GM23338 (cell line): ENCODE measurements around the gene POR.

Source experiments
- EZH2 ChIP-seq: fragments of 200-600 bp; sonication (generic); IDR thresholded peaks from one replicate; pipeline ENCODE4 v1.8.0; 2017; ENCODE audit warnings: antibody characterized with exemption, mild to moderate bottlenecking, low read depth; ENCODE audit not compliant: unreplicated experiment
- EZH2phosphoT487 ChIP-seq: fragments of 200-600 bp; sonication (generic); IDR thresholded peaks from one replicate; pipeline ENCODE4 v1.8.1; 2018; ENCODE audit warnings: antibody characterized with exemption; ENCODE audit not compliant: unreplicated experiment
- JUNB ChIP-seq: IDR thresholded peaks from one replicate; pipeline ENCODE4 v1.6.1; 2016; ENCODE audit warnings: antibody characterized with exemption; ENCODE audit not compliant: unreplicated experiment
- NANOG ChIP-seq: IDR thresholded peaks from 2 replicates; pipeline ENCODE4 v1.6.1; 2016; ENCODE audit warnings: antibody characterized with exemption, borderline replicate concordance
- POLR2AphosphoS5 ChIP-seq: IDR thresholded peaks from 2 replicates; pipeline ENCODE4 v1.6.1; 2016; ENCODE audit warnings: antibody characterized with exemption, low read depth
- ZNF331 ChIP-seq: fragments of 250-450 bp; sonication (Bioruptor Pico); IDR thresholded peaks from 2 replicates; pipeline ENCODE4 v1.5.0; 2020; ENCODE audit warnings: low read depth, mild to moderate bottlenecking, moderate library complexity
- TF ChIP-seq, protein P1 (sequence below): IDR thresholded peaks from one replicate; pipeline ENCODE4 v1.6.1; 2018; ENCODE audit warnings: antibody characterized with exemption; ENCODE audit not compliant: unreplicated experiment
- TF ChIP-seq, protein P2 (sequence below), 2 experiments: fragments of 200-600 bp in 1 of 2; sonication (generic) in 1 of 2; conservative IDR thresholded peaks; 2 replicates each; pipeline versions ENCODE4 v1.5.1 to v1.6.1; 2016 to 2017; ENCODE audit warnings: antibody characterized with exemption in 2 of 2, low read depth in 2 of 2, mild to moderate bottlenecking in 2 of 2, moderate library complexity in 1 of 2
- TF ChIP-seq, protein P3 (sequence below): fragments of 250-450 bp; sonication (Bioruptor Pico); IDR thresholded peaks from 2 replicates; pipeline ENCODE4 v1.5.0; 2020; ENCODE audit warnings: mild to moderate bottlenecking, moderate library complexity
- TF ChIP-seq, protein P4 (sequence below): IDR thresholded peaks from 2 replicates; pipeline ENCODE4 v1.6.1; 2016; ENCODE audit warnings: antibody characterized with exemption

DNA sequence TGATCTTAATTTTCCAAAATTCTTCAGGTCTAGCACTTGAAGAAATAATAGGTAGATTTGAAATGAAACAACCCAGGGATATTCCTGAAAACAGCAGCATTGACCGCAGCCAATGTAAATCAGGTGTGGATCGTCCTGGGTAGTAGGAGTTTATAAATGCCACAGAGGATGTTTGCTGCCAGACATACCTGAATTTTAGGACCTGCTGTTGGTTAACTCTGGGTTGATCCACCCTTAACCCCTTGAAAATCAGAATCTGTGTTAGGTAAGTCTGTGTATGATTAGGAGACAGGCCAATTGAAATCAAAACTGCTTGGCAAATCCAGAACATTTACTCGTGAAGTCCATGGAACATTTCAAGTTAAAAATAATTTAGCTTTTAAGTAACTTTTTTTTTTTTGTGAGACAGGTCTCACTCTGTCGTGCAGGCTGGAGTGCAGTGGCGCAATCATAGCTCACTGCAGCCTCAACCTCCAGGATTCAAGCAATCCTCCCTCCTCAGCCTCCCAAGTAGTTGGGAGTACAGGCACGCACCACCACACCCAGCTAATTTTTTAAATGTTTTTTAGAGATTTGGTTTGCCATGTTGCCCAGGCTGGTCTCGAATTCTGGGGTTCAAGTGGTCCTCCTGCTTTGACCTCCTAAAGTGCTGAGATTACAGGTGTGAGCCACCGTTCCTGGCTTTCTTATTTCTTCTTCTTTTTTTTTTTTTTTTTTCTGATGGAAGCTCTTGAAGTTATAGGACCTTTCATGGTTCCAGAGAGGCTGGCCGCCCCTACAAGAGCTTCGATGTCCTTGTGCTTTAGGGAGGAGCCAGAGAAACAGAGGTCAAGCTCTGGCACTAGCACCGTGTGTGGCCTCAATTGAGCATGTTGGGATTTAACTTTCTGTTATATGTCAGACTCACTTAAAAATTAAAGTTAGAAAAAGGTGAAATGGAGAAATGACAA lies 2.0 kb downstream of the POR start:
- TF ChIP-seq, protein P1, sequence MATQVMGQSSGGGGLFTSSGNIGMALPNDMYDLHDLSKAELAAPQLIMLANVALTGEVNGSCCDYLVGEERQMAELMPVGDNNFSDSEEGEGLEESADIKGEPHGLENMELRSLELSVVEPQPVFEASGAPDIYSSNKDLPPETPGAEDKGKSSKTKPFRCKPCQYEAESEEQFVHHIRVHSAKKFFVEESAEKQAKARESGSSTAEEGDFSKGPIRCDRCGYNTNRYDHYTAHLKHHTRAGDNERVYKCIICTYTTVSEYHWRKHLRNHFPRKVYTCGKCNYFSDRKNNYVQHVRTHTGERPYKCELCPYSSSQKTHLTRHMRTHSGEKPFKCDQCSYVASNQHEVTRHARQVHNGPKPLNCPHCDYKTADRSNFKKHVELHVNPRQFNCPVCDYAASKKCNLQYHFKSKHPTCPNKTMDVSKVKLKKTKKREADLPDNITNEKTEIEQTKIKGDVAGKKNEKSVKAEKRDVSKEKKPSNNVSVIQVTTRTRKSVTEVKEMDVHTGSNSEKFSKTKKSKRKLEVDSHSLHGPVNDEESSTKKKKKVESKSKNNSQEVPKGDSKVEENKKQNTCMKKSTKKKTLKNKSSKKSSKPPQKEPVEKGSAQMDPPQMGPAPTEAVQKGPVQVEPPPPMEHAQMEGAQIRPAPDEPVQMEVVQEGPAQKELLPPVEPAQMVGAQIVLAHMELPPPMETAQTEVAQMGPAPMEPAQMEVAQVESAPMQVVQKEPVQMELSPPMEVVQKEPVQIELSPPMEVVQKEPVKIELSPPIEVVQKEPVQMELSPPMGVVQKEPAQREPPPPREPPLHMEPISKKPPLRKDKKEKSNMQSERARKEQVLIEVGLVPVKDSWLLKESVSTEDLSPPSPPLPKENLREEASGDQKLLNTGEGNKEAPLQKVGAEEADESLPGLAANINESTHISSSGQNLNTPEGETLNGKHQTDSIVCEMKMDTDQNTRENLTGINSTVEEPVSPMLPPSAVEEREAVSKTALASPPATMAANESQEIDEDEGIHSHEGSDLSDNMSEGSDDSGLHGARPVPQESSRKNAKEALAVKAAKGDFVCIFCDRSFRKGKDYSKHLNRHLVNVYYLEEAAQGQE = no peak
- TF ChIP-seq, protein P2, sequence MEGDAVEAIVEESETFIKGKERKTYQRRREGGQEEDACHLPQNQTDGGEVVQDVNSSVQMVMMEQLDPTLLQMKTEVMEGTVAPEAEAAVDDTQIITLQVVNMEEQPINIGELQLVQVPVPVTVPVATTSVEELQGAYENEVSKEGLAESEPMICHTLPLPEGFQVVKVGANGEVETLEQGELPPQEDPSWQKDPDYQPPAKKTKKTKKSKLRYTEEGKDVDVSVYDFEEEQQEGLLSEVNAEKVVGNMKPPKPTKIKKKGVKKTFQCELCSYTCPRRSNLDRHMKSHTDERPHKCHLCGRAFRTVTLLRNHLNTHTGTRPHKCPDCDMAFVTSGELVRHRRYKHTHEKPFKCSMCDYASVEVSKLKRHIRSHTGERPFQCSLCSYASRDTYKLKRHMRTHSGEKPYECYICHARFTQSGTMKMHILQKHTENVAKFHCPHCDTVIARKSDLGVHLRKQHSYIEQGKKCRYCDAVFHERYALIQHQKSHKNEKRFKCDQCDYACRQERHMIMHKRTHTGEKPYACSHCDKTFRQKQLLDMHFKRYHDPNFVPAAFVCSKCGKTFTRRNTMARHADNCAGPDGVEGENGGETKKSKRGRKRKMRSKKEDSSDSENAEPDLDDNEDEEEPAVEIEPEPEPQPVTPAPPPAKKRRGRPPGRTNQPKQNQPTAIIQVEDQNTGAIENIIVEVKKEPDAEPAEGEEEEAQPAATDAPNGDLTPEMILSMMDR (conservative IDR thresholded peaks at IDR 0.05; ENCODE audit: low read depth in 2 of 2) = no peak
- TF ChIP-seq POLR2AphosphoS5 = no peak
- no peak for TF ChIP-seq EZH2
- TF ChIP-seq, protein P3, sequence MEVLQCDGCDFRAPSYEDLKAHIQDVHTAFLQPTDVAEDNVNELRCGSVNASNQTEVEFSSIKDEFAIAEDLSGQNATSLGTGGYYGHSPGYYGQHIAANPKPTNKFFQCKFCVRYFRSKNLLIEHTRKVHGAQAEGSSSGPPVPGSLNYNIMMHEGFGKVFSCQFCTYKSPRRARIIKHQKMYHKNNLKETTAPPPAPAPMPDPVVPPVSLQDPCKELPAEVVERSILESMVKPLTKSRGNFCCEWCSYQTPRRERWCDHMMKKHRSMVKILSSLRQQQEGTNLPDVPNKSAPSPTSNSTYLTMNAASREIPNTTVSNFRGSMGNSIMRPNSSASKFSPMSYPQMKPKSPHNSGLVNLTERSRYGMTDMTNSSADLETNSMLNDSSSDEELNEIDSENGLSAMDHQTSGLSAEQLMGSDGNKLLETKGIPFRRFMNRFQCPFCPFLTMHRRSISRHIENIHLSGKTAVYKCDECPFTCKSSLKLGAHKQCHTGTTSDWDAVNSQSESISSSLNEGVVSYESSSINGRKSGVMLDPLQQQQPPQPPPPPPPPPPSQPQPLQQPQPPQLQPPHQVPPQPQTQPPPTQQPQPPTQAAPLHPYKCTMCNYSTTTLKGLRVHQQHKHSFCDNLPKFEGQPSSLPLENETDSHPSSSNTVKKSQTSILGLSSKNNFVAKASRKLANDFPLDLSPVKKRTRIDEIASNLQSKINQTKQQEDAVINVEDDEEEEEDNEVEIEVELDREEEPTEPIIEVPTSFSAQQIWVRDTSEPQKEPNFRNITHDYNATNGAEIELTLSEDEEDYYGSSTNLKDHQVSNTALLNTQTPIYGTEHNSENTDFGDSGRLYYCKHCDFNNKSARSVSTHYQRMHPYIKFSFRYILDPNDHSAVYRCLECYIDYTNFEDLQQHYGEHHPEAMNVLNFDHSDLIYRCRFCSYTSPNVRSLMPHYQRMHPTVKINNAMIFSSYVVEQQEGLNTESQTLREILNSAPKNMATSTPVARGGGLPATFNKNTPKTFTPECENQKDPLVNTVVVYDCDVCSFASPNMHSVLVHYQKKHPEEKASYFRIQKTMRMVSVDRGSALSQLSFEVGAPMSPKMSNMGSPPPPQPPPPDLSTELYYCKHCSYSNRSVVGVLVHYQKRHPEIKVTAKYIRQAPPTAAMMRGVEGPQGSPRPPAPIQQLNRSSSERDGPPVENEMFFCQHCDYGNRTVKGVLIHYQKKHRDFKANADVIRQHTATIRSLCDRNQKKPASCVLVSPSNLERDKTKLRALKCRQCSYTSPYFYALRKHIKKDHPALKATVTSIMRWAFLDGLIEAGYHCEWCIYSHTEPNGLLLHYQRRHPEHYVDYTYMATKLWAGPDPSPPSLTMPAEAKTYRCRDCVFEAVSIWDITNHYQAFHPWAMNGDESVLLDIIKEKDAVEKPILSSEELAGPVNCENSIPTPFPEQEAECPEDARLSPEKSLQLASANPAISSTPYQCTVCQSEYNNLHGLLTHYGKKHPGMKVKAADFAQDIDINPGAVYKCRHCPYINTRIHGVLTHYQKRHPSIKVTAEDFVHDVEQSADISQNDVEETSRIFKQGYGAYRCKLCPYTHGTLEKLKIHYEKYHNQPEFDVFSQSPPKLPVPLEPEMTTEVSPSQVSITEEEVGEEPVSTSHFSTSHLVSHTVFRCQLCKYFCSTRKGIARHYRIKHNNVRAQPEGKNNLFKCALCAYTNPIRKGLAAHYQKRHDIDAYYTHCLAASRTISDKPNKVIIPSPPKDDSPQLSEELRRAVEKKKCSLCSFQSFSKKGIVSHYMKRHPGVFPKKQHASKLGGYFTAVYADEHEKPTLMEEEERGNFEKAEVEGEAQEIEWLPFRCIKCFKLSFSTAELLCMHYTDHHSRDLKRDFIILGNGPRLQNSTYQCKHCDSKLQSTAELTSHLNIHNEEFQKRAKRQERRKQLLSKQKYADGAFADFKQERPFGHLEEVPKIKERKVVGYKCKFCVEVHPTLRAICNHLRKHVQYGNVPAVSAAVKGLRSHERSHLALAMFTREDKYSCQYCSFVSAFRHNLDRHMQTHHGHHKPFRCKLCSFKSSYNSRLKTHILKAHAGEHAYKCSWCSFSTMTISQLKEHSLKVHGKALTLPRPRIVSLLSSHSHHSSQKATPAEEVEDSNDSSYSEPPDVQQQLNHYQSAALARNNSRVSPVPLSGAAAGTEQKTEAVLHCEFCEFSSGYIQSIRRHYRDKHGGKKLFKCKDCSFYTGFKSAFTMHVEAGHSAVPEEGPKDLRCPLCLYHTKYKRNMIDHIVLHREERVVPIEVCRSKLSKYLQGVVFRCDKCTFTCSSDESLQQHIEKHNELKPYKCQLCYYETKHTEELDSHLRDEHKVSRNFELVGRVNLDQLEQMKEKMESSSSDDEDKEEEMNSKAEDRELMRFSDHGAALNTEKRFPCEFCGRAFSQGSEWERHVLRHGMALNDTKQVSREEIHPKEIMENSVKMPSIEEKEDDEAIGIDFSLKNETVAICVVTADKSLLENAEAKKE (CRISPR knock-in tag) = no peak
- no peak for TF ChIP-seq NANOG
- TF ChIP-seq EZH2phosphoT487 = no peak
- TF ChIP-seq JUNB = no peak
- no peak for TF ChIP-seq ZNF331
- TF ChIP-seq, protein P4, sequence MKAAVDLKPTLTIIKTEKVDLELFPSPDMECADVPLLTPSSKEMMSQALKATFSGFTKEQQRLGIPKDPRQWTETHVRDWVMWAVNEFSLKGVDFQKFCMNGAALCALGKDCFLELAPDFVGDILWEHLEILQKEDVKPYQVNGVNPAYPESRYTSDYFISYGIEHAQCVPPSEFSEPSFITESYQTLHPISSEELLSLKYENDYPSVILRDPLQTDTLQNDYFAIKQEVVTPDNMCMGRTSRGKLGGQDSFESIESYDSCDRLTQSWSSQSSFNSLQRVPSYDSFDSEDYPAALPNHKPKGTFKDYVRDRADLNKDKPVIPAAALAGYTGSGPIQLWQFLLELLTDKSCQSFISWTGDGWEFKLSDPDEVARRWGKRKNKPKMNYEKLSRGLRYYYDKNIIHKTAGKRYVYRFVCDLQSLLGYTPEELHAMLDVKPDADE = no peak
